ENCODE measurements around the gene RNF112.

Gene RNF112

DNA sequence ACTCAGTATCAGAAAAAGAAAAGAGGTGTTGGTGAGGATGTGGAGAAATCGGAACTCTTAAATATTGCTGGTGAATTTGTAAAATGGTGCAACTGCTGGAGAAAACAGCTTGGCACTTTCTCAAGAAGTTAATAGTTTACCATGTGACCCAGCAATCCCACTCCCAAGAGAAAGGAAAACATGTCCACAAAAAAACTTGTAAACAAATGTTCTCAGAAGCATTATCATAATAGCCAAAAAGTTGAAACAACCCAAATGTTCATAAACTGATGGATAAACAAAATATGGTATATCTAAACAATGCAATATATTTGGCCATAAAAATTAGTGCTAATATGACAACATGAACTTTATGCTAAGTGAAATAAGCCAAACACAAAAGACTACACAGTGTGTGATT lies 35.3 kb upstream of the RNF112 start:
- no peak for DNase-seq (ENCODE audit: low read depth)

DNA sequence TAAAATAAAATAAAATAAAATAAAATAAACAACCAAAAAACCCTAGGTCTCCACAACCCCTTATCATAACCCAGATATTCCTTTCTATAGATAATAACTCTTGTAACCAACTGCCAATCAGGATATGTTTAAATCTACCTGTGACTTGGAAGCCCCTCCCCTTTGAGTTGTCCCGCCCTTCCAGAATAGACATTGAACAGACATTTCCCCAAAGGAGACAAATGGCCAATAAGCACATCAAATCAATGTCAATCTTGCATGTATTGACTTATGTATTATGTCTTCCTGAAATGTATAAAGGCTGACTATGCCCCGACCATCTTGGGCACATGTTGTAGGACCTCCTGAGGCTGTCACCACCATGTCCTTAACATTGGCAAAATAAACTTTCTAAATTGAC lies 34.2 kb upstream of the RNF112 start:
- no peak for DNase-seq (ENCODE audit: low read depth)

- DNase-seq (ENCODE audit: low read depth) = peak; percentile 77
Measured at GRCh38 chr17:19377602-19378415, 33.2 kb upstream of the RNF112 start.

GRCh38 chr17:19378416-19379360 lies 32.3 kb upstream of the RNF112 start, which contains the start of gene MAPK7:
Gene MAPK7, plus strand, starts transcription at chr17:19378498. Its CDS starts 403 bp downstream, at chr17:19378901.
- DNase-seq (ENCODE audit: low read depth) = no peak

DNA sequence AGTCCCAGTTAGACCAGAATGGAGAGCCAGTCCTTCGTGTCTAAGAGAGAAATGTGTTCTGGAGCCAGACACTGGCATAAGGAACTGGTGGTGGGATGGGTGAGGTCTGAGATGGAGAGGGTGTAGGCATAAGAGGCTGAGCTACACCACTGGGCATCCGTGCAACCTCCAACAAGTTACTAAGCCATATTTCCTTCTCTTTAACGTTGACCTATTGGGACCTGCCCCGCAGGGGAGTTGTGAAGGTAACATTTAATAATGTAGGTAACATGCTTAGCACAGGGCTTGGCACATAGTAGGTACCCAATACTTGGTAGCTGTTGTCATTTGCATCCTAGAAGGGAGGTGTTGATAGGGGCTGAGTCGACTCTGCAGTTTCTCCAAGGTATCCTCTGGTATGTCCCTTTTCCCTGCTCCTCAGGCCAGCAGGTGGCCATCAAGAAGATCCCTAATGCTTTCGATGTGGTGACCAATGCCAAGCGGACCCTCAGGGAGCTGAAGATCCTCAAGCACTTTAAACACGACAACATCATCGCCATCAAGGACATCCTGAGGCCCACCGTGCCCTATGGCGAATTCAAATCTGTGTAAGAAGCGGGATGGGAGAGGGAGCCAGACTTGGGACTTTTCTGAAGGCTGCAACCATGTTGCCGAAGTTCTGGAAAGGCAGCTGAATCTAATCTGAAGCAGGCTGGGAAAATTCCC lies 31.5 kb upstream of the RNF112 start:
- DNase-seq (ENCODE audit: low read depth) = no peak

- no peak for DNase-seq (ENCODE audit: low read depth)
Measured at GRCh38 chr17:19380481-19381301, 30.3 kb upstream of the RNF112 start.

GRCh38 chr17:19381361-19381740 lies 29.7 kb upstream of the RNF112 start:
- no peak for DNase-seq (ENCODE audit: low read depth)

GRCh38 chr17:19381741-19382444 lies 29.1 kb upstream of the RNF112 start:
- no peak for DNase-seq (ENCODE audit: low read depth)

GRCh38 chr17:19382531-19383444 lies 28.2 kb upstream of the RNF112 start:
- DNase-seq (ENCODE audit: low read depth) = no peak

DNA sequence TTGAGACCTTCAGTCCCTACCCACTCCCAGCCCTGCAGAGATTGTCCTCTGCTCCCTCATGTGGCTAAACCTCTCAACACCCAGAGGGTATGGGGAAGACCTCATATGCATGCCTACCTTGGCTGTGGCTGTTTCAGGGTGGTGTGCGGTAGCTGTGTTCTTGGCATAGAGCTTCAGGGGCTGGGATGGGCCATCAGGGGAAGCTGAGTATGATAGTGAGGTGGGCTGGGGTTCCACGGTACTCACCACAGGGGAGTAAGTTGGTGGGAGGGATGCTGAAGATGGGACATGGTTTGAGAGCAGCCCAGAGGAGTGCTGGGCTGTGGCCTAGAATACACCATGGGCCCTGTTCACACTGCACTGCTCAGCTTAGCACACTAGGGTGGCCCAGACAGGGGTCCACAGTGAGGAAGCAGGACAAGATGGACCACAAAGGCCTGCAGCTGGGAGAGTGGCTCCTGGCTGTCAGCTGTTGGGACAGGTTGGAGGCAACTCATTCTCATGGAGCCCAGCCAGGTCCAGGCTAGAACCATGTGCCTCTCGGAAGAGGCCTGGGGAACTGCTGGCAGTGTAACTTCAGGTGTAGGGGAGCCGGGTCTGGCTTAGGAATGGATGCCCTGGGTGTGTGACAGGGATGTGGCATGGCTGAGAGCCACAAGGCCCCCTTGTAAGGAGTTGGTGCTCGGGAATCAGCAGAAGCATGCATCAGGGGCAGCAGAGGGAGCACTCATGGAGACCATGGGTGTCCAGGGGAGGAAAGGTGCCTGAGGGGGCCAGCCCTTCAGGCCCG lies 27.2 kb upstream of the RNF112 start:
- DNase-seq (ENCODE audit: low read depth) = no peak

GRCh38 chr17:19384723-19385391 lies 26.2 kb upstream of the RNF112 start:
- no peak for DNase-seq (ENCODE audit: low read depth)

GRCh38 chr17:19385521-19385983 lies 25.5 kb upstream of the RNF112 start:
- DNase-seq (ENCODE audit: low read depth) = no peak

- DNase-seq (ENCODE audit: low read depth) = no peak
Measured at GRCh38 chr17:19386051-19386929, 24.7 kb upstream of the RNF112 start.

GRCh38 chr17:19386974-19387920 lies 23.8 kb upstream of the RNF112 start, which contains the start of gene MFAP4:
Gene MFAP4, minus strand, starts transcription at chr17:19387190. Its CDS starts 35 bp downstream, at chr17:19387155.
- DNase-seq (ENCODE audit: low read depth) = no peak

GRCh38 chr17:19387921-19388521 lies 23.0 kb upstream of the RNF112 start:
- DNase-seq (ENCODE audit: low read depth) = no peak

Measured in stimulated activated CD8-positive, alpha-beta memory T cell treated with anti-CD3 and anti-CD28 coated beads, Interleukin-15, amount 100 ng/mL, for 1 hour (primary cell).